DND-41 (cell line): ENCODE data around the gene SH2D1B.

Source experiments
- CTCF ChIP-seq: IDR thresholded peaks from 2 replicates; pipeline ENCODE4 v1.5.1; 2012; ENCODE audit warnings: borderline replicate concordance, low read length, moderate library complexity, mild to moderate bottlenecking; ENCODE audit not compliant: poor library complexity, severe bottlenecking; ENCODE audit errors: extremely low read depth
- EZH2 ChIP-seq: IDR thresholded peaks from 3 replicates; pipeline ENCODE4 v1.6.1; 2012; ENCODE audit warnings: borderline replicate concordance, low read depth, mild to moderate bottlenecking, moderate library complexity, low read length, inconsistent platforms; ENCODE audit not compliant: severe bottlenecking

DNA sequence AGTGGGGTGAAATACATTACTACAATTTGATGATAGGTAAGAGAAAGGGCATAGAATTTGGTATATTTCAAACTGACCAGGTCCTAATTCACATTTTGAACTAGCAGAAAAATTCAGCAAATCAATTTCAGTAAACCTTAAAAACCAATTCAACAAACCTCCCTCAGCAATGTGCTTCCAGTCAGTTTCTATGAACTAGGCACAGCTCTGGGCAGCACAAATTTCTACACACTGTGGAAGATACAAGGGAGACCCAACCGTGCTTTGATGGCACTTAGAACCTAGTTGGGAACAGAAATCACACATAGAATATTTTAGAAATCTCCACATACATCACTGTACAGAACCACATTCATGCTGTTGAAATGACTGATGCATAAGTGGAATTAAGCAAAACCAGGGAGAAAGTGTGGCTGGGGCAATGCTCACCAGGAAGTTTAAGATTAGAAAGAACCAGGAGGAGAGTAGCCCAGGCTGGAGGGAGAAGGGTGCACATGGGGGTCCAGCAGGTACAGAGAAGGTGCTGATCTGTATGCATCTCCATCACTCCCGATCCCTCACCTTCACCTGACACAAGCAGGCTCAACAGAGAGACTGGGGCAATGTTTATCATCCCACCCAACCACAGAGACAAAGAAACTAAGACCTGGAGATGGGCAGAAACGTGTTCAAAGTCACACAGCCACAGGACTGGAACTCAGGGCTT lies 15.6 kb downstream of the SH2D1B start:
- TF ChIP-seq CTCF: no peak
- no peak for TF ChIP-seq EZH2
